ENCODE measurements around the gene UBE2Q1. TPM values are rescaled to one million over a fixed set of nuclear protein-coding genes. Genes with fewer than 3 reads are reported as not detected.

UBE2Q1 gene
- total and polyA plus RNA-seq, 2 of the 8 experiments (the other 6 are each of a cell fraction or from before 2014, with no cell fraction given), result 13.2 to 95.8 TPM

DNA sequence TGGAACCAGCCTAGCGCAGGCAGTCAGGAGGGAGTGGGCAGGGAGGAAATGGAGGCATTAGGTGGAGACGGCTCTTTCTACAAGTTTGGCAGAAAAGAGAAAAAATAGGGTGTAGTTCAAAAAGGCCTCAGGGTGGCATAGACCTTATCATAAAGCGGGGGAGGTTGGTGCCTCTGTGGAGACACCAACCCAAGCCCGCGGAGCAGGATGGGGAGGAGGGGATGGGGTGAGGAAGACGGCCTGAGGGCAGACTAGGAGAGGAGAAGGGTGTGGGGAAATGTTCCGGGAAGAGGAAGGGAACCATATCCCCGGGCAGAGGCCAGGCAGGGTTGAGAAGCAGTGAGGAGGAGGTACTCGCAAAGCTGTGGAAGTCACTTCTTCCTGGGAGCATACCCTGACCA lies 38.9 kb downstream of the UBE2Q1 start:
- FAIRE-seq, result no peak
- Histone ChIP-seq H3K18ac (ENCODE audit: extremely low read depth, low read length) (no peak overlapping the region), H3K27ac (ENCODE audit: low read depth, low read length) (no peak overlapping the region), H3K4ac (replicated peaks; ENCODE audit: insufficient read length, low read depth, low read length) (no peak overlapping the region), H2BK5ac (ENCODE audit: low read depth, low read length) (no peak overlapping the region), H3K27me3 (replicated peaks in 1 of 4; ENCODE audit: control insufficient read depth in 3 of 4, extremely low read depth in 1 of 4, insufficient read depth in 3 of 4, low read length in 3 of 4) (peaks cover 0 to 3% (median 0%) of the 10 kb centered on the region in 4 experiments; a peak in 1 of 7 replicates), H3K23ac (ENCODE audit: insufficient read length) (no peak overlapping the region), H2AFZ (ENCODE audit: low read length) (no peak overlapping the region), H2AK5ac (ENCODE audit: low read depth, low read length) (no peak overlapping the region), H4K8ac (ENCODE audit: extremely low read depth, insufficient read depth, low read length) (no peak overlapping the region; the same call in 1 of the 2 replicates), H3K14ac (ENCODE audit: insufficient read length) (no peak overlapping the region), H4K5ac (ENCODE audit: insufficient read length, low read depth, low read length) (no peak overlapping the region), H3K79me1 (ENCODE audit: low read depth, low read length) (no peaks in the 10 kb centered on the region), H3K56ac (replicated peaks; ENCODE audit: insufficient read length, low read depth, low read length) (no peak overlapping the region), H3K36me3 (ENCODE audit: control insufficient read depth in 2 of 4, insufficient read depth in 4 of 4, low read length in 3 of 4) (no peaks in the 10 kb centered on the region; a peak in 1 of 8 replicates), H2BK20ac (ENCODE audit: low read length) (no peak overlapping the region), H3K23me2 (ENCODE audit: low read depth, low read length) (no peaks in the 10 kb centered on the region), H2BK120ac (replicated peaks; ENCODE audit: low read depth, low read length) (no peak overlapping the region), H3K79me2 (ENCODE audit: control insufficient read depth in 1 of 2, insufficient read depth in 2 of 2, low read length in 2 of 2) (no peaks in the 10 kb centered on the region), H2BK15ac (ENCODE audit: low read length) (no peak overlapping the region), H3K9ac (replicated peaks in 1 of 4; ENCODE audit: extremely low read depth in 1 of 4, low read depth in 3 of 4, low read length in 3 of 4) (no peak overlapping the region), H4K91ac (replicated peaks; ENCODE audit: insufficient read length, low read length) (no peak overlapping the region), H3K4me1 (replicated peaks in 1 of 4; ENCODE audit: control insufficient read depth in 3 of 4, insufficient read depth in 4 of 4, low read length in 3 of 4) (no peaks in the 10 kb centered on the region; a peak in 1 of 7 replicates), H3K4me3 (ENCODE audit: extremely low read depth in 1 of 4, insufficient read depth in 2 of 4, low read depth in 3 of 4, low read length in 4 of 4) (no peak overlapping the region), H2BK12ac (ENCODE audit: low read depth, low read length) (no peak overlapping the region), H3K9me3 (ENCODE audit: insufficient read depth in 2 of 2, low read depth in 1 of 2, low read length in 1 of 2) (no peaks in the 10 kb centered on the region), H4K20me1 (replicated peaks in 1 of 2; ENCODE audit: control insufficient read depth in 1 of 2, insufficient read depth in 2 of 2, low read length in 2 of 2) (no peaks in the 10 kb centered on the region), H3K4me2 (ENCODE audit: insufficient read depth in 1 of 2, low read depth in 2 of 2, low read length in 2 of 2) (no peak overlapping the region)
- ChIA-PET POLR2A (ENCODE audit: partially characterized antibody) (interaction anchor here (0.9 kb wide), 1 partner anchor 51 kb away, joined by 3 read pairs; no protein-coding TSS in a partner anchor), CTCF (ENCODE audit: partially characterized antibody) (interaction anchor here (1.5 kb wide), 2 partner anchors 12 to 27 kb away, joined by 4 read pairs; no protein-coding TSS in a partner anchor)
- no peak for TF ChIP-seq BCL11A (IDR thresholded peaks at IDR 0.05; ENCODE audit: low read depth in 2 of 2, low read length in 2 of 2)
- no peak for TF ChIP-seq SP4 (IDR thresholded peaks at IDR 0.05; ENCODE audit: low read length)
- TF ChIP-seq KDM5A (IDR thresholded peaks at IDR 0.05; ENCODE audit: low read length), result no peak
- no peak for TF ChIP-seq HDAC2 (IDR thresholded peaks at IDR 0.05; ENCODE audit: borderline replicate concordance in 1 of 2, low read depth in 2 of 2, low read length in 2 of 2)
- TF ChIP-seq SIRT6 (IDR thresholded peaks at IDR 0.05; ENCODE audit: low read length), result no peak
- TF ChIP-seq CTBP2 (IDR thresholded peaks at IDR 0.05; ENCODE audit: borderline replicate concordance, insufficient read depth, insufficient read length, low read length), result no peak
- TF ChIP-seq RAD21 (IDR thresholded peaks at IDR 0.05 in 1 of 2, conservative IDR thresholded peaks at IDR 0.05 in 1 of 2; ENCODE audit: low read depth in 2 of 2, low read length in 2 of 2), result no peak
- no peak for TF ChIP-seq SIX5 (IDR thresholded peaks at IDR 0.05; ENCODE audit: low read depth, low read length)
- TF ChIP-seq CHD2 (IDR thresholded peaks at IDR 0.05; ENCODE audit: low read length), result no peak
- no peak for TF ChIP-seq POU5F1 (IDR thresholded peaks at IDR 0.05; ENCODE audit: low read depth, low read length)
- no peak for TF ChIP-seq PHF8 (conservative IDR thresholded peaks at IDR 0.05; ENCODE audit: low read depth, low read length)
- TF ChIP-seq MAFK (IDR thresholded peaks at IDR 0.05; ENCODE audit: low read depth, low read length), result no peak
- TF ChIP-seq HDAC6 (IDR thresholded peaks at IDR 0.05; ENCODE audit: low read depth, low read length), result no peak
- no peak for TF ChIP-seq CREB1 (IDR thresholded peaks at IDR 0.05)
- TF ChIP-seq POLR2A (IDR thresholded peaks at IDR 0.05; ENCODE audit: control extremely low read depth in 1 of 2, low read depth in 2 of 2, low read length in 2 of 2), result no peak
- 82% methylated on average over 9 of the region's 9 CpGs; no CpG with 5 or more reads in 1 of the 2 experiments for WGBS, 2 experiments (ENCODE audit: extremely low coverage in 1 of 2, insufficient coverage in 1 of 2, insufficient read length in 1 of 2, insufficient replicate concordance in 2 of 2, low coverage in 1 of 2, low lambda C conversion rate in 2 of 2, missing lambda C conversion rate in 1 of 2)
- DNase-seq (ENCODE audit: low read depth in 1 of 2, low spot score in 2 of 2), result no peak

Data from H1 (cell line).